ENCODE measurements around the gene ADARB1. TPM values are rescaled to one million over a fixed set of nuclear protein-coding genes. Genes with fewer than 3 reads are reported as not detected.

Gene ADARB1
- total and polyA plus RNA-seq, 3 experiments from 2014 or later: 11.8 to 29.5 (median 28.9) TPM

DNA sequence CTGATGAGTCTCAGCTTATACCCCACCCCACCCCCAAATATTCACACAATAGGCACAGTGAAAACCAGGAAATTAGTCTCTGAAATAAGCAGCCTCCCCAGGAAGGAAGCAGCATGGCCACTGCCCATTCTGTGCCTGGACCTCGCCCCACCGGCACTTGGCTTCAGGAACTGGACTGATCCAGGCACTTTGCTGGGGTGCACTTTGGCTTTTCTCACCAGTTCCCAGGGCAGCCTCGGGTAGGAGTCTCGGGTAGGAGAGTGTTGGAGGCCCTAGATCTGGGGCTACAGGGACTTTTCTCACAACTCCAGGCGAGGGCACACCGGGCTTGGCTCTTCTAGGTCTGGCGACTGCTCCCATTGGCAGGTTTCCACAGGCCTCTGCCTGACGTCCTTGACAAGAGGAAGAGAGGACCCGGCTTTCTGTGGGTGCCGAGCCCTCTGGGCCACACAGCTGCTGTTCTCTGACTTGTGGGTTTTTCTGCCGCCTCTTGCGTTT, 18.7 kb downstream of the ADARB1 start:
- no peak for DNase-seq
- H3K36me3 Mint-ChIP-seq: peaks cover 0 to 5% (median 1%) of the 10 kb centered on the region in 3 donors
- H3K9me3 ChIP-seq (ENCODE audit: low read length): no peaks in the 10 kb centered on the region
- CTCF ChIA-PET: no interaction called here
- peaks cover 41 to 77% (median 64%) of the 10 kb centered on the region in 3 donors for H3K4me1 Mint-ChIP-seq
- no peak overlapping the region for H3K27ac ChIP-seq (ENCODE audit: low read depth, low read length)
- H3K9me3 Mint-ChIP-seq: no peaks in the 10 kb centered on the region
- POLR2A ChIA-PET: no interaction called here
- H3K27ac Mint-ChIP-seq: peak overlapping the region in 2 of 8 donors; percentile 61 to 91
- no peak overlapping the region for H3K4me3 Mint-ChIP-seq
- H3K27me3 Mint-ChIP-seq: peaks cover 0 to 3% of the 10 kb centered on the region in 2 donors
- H3K27me3 ChIP-seq (ENCODE audit: insufficient read depth, low read length, poor library complexity, severe bottlenecking): no peaks in the 10 kb centered on the region
- no peak overlapping the region for H3K4me3 ChIP-seq (ENCODE audit: low read length)
- peaks cover 29% of the 10 kb centered on the region for H3K4me1 ChIP-seq (ENCODE audit: insufficient read depth, low read length)
- H3K36me3 ChIP-seq (ENCODE audit: insufficient read depth, low read length): no peaks in the 10 kb centered on the region

DNA sequence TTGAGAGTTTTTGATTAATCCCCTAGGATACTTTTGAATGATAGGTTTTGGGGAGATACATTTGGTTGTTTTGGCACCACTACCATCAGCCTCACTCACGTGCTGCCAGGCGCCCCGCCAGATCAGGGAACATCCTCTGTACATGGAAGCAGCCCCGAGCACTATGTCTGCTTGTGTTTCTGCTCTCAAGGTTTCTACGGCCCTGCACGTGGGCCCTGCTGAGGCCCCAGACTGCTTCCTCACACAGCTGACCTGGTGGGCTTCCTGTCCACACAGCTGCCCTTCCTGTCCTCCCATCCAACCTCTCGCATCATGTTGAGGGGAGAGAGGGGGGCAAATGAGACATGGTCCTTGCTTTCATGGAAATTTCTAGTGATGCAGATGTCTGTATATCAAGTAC, 20.0 kb downstream of the ADARB1 start:
- Mint-ChIP-seq H3K9me3 (no peaks in the 10 kb centered on the region), H3K27me3 (peaks cover 0 to 3% of the 10 kb centered on the region in 2 donors), H3K36me3 (peaks cover 0 to 9% (median 4%) of the 10 kb centered on the region in 3 donors), H3K4me3 (no peak overlapping the region), H3K27ac (peak overlapping the region in 1 of 8 donors; percentile 12), H3K4me1 (peaks cover 36 to 77% (median 62%) of the 10 kb centered on the region in 3 donors)
- H3K27me3 ChIP-seq (ENCODE audit: insufficient read depth, low read length, poor library complexity, severe bottlenecking): no peaks in the 10 kb centered on the region
- no peaks in the 10 kb centered on the region for H3K9me3 ChIP-seq (ENCODE audit: low read length)
- no peak overlapping the region for H3K4me3 ChIP-seq (ENCODE audit: low read length)
- H3K36me3 ChIP-seq (ENCODE audit: insufficient read depth, low read length): no peaks in the 10 kb centered on the region
- H3K27ac ChIP-seq (ENCODE audit: low read depth, low read length): no peak overlapping the region
- CTCF ChIA-PET: no interaction called here
- no peak for DNase-seq
- H3K4me1 ChIP-seq (ENCODE audit: insufficient read depth, low read length): peaks cover 17% of the 10 kb centered on the region
- POLR2A ChIA-PET: no interaction called here

DNA sequence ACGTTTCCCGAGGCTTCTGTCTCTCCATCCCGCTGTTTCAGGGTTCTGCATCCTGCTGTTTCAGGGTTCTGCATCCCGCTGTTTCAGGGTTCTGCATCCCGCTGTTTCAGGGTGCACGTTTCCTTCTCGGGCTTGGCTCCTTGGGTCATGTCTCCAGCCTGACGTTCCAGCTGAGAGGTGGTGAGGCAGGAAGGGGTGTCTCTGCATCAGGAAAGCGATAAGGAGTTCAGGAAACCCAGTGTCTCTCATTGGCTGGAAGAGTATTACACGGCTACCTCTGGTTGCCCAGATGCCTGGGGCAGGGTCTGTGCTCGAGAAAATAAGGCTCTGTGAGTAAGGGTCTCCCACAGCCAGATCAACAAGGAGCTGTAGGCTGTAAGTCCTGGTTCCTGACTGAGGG, 21.1 kb downstream of the ADARB1 start:
- Mint-ChIP-seq H3K4me1 (peaks cover 30 to 66% (median 51%) of the 10 kb centered on the region in 3 donors), H3K9me3 (no peaks in the 10 kb centered on the region), H3K27me3 (peaks cover 0 to 3% of the 10 kb centered on the region in 2 donors), H3K27ac (no peak overlapping the region), H3K4me3 (no peak overlapping the region), H3K36me3 (peaks cover 0 to 6% (median 4%) of the 10 kb centered on the region in 3 donors)
- Histone ChIP-seq H3K36me3 (ENCODE audit: insufficient read depth, low read length) (no peaks in the 10 kb centered on the region), H3K27ac (ENCODE audit: low read depth, low read length) (no peak overlapping the region), H3K27me3 (ENCODE audit: insufficient read depth, low read length, poor library complexity, severe bottlenecking) (no peaks in the 10 kb centered on the region), H3K4me1 (ENCODE audit: insufficient read depth, low read length) (peaks cover 17% of the 10 kb centered on the region), H3K9me3 (ENCODE audit: low read length) (no peaks in the 10 kb centered on the region), H3K4me3 (ENCODE audit: low read length) (no peak overlapping the region)
- DNase-seq: no peak
- POLR2A ChIA-PET: no interaction called here
- CTCF ChIA-PET: no interaction called here

DNA sequence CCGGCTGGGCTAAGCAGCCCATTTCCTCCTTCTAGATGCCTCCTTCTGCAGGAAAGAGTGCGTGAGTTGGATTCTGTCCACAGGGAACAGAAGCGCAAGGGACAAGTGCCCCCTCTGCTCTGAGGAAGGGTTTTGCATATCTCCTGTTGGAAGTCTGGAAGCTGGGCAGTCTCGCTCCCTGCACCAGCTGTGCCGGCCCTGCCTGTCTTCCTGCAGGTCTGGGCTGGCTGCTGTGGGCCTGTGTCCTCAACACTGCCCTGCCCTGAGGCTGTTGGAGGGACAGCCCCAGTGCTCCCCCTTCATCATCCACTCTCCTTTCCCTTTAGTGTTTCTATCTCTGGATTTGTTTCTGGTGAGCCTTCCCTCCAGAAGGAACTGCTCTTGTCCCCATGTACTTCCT, 21.8 kb downstream of the ADARB1 start:
- Mint-ChIP-seq H3K4me1 (peaks cover 26 to 59% (median 44%) of the 10 kb centered on the region in 3 donors), H3K27ac (peak overlapping the region in 2 of 8 donors; percentile 1 to 33), H3K9me3 (no peaks in the 10 kb centered on the region), H3K27me3 (peaks cover 0 to 3% of the 10 kb centered on the region in 2 donors), H3K4me3 (peak overlapping the region in 1 of 7 donors; percentile 82), H3K36me3 (peaks cover 0 to 6% (median 4%) of the 10 kb centered on the region in 3 donors)
- Histone ChIP-seq H3K9me3 (ENCODE audit: low read length) (no peaks in the 10 kb centered on the region), H3K36me3 (ENCODE audit: insufficient read depth, low read length) (no peaks in the 10 kb centered on the region), H3K27me3 (ENCODE audit: insufficient read depth, low read length, poor library complexity, severe bottlenecking) (no peaks in the 10 kb centered on the region), H3K4me1 (ENCODE audit: insufficient read depth, low read length) (peaks cover 17% of the 10 kb centered on the region), H3K4me3 (ENCODE audit: low read length) (no peak overlapping the region), H3K27ac (ENCODE audit: low read depth, low read length) (no peak overlapping the region)
- CTCF ChIA-PET: interaction anchor here (0.9 to 1.3 kb wide), 2 partner anchors 17 to 32 kb away, joined by 3 to 4 read pairs; no protein-coding TSS in a partner anchor
- POLR2A ChIA-PET: no interaction called here
- no peak for DNase-seq

DNA sequence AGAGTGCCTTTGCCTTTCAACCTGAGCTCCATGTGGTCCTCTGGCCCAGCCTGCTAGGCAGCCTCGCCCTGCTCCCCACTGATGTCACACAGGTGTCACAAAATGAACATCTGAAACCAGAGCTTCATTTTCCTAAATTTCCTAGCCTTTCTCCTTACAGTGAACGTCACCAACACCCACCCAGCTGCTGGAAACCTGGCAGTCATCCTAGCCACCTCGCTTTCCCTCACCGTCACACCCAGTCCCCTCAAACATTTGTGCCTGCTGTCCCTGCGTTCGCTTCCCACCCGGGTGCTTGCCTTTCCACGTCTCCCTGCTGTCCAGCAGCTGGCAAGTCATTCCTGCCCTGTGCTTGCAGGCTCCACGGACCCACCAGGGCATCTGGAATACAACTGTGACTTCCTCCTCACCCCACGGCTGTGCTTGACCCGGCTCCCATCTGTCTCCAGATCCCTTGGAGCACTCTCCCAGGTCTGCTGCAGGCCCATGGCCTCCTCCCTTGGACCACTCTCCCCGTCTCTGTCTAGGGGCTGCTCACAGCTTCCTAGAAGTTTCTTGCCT, 23.5 kb downstream of the ADARB1 start:
- H3K27me3 ChIP-seq (ENCODE audit: insufficient read depth, low read length, poor library complexity, severe bottlenecking): no peaks in the 10 kb centered on the region
- Mint-ChIP-seq H3K27ac (no peak overlapping the region), H3K9me3 (no peaks in the 10 kb centered on the region), H3K4me3 (no peak overlapping the region), H3K27me3 (peaks cover 0 to 3% of the 10 kb centered on the region in 2 donors), H3K36me3 (peaks cover 0 to 6% (median 4%) of the 10 kb centered on the region in 3 donors), H3K4me1 (peaks cover 30 to 59% (median 50%) of the 10 kb centered on the region in 3 donors)
- H3K9me3 ChIP-seq (ENCODE audit: low read length): no peaks in the 10 kb centered on the region
- DNase-seq: no peak
- ChIA-PET CTCF (interaction anchor here (1.0 to 1.3 kb wide), 3 partner anchors 21 to 30 kb away, joined by 3 to 4 read pairs (median 3); no protein-coding TSS in a partner anchor), POLR2A (no interaction called here)
- H3K4me1 ChIP-seq (ENCODE audit: insufficient read depth, low read length): peaks cover 21% of the 10 kb centered on the region
- no peak overlapping the region for H3K27ac ChIP-seq (ENCODE audit: low read depth, low read length)
- H3K36me3 ChIP-seq (ENCODE audit: insufficient read depth, low read length): no peaks in the 10 kb centered on the region
- no peak overlapping the region for H3K4me3 ChIP-seq (ENCODE audit: low read length)

DNA sequence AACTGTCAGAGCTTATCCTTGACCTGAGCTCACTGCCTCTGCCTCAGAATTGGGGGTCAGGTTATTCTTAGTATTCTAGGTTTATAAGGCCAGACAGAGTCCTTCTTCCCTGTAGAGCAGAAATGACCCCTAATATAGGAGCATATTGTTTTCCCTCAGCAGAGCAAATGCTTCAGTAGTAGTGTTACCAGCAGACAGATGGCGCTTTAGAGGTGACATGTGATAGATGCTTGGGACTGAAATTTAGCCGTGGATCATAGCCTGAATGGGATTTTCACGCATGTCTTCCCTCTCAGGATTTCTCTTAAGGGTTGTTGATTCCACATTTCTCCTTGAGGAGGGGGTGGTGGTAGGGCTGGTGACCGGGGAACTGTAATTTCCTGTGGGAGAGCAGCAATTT, 24.5 kb downstream of the ADARB1 start:
- H3K4me1 ChIP-seq (ENCODE audit: insufficient read depth, low read length): peaks cover 19% of the 10 kb centered on the region
- CTCF ChIA-PET: interaction anchor here (1.0 to 1.2 kb wide), 2 partner anchors 22 to 24 kb away, joined by 3 read pairs; no protein-coding TSS in a partner anchor
- H3K27ac Mint-ChIP-seq: peak overlapping the region in 2 of 8 donors; percentile 66 to 76

DNA sequence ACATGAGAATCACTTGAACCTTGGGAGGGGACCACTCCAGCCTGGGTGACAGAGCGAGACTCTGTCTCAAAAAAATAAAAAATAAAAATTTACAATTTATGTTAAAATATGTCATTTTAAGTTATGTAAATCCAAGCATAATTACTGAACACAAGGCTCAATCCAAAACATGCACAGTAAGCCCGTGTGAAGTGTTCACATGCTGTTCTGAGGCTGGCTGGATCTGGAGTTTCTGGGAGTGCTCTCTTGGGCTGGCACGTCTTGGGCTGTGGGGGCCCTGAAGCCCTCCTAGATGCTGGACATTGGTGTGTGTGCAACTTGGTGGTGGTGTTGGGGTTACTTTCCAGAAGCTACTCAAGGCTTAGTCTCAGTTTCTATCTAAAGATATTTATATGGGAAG, 25.2 kb downstream of the ADARB1 start:
- no peaks in the 10 kb centered on the region for H3K9me3 ChIP-seq (ENCODE audit: low read length)
- ChIA-PET CTCF (interaction anchor here (1.4 kb wide), 1 partner anchor 29 kb away, joined by 3 read pairs; no protein-coding TSS in a partner anchor), POLR2A (no interaction called here)
- no peak overlapping the region for H3K4me3 ChIP-seq (ENCODE audit: low read length)
- H3K4me1 ChIP-seq (ENCODE audit: insufficient read depth, low read length): peaks cover 21% of the 10 kb centered on the region
- Mint-ChIP-seq H3K27me3 (peaks cover 0 to 3% of the 10 kb centered on the region in 2 donors), H3K36me3 (peaks cover 0 to 9% (median 4%) of the 10 kb centered on the region in 3 donors), H3K4me3 (no peak overlapping the region), H3K4me1 (peaks cover 31 to 61% (median 51%) of the 10 kb centered on the region in 3 donors), H3K9me3 (no peaks in the 10 kb centered on the region), H3K27ac (no peak overlapping the region)
- H3K27me3 ChIP-seq (ENCODE audit: insufficient read depth, low read length, poor library complexity, severe bottlenecking): no peaks in the 10 kb centered on the region
- no peak for DNase-seq
- no peaks in the 10 kb centered on the region for H3K36me3 ChIP-seq (ENCODE audit: insufficient read depth, low read length)
- H3K27ac ChIP-seq (ENCODE audit: low read depth, low read length): no peak overlapping the region

More for the DNA sequence above, 24.5 kb downstream of the ADARB1 start:
- Histone ChIP-seq H3K4me3 (ENCODE audit: low read length) (no peak overlapping the region), H3K9me3 (ENCODE audit: low read length) (no peaks in the 10 kb centered on the region), H3K36me3 (ENCODE audit: insufficient read depth, low read length) (no peaks in the 10 kb centered on the region), H3K27ac (ENCODE audit: low read depth, low read length) (no peak overlapping the region), H3K27me3 (ENCODE audit: insufficient read depth, low read length, poor library complexity, severe bottlenecking) (no peaks in the 10 kb centered on the region)
- H3K36me3 Mint-ChIP-seq: peaks cover 0 to 6% (median 4%) of the 10 kb centered on the region in 3 donors
- H3K4me1 Mint-ChIP-seq: peaks cover 29 to 61% (median 49%) of the 10 kb centered on the region in 3 donors
- H3K9me3 Mint-ChIP-seq: no peaks in the 10 kb centered on the region
- peaks cover 0 to 3% of the 10 kb centered on the region in 2 donors for H3K27me3 Mint-ChIP-seq
- POLR2A ChIA-PET: interaction anchor here (0.6 kb wide), 1 partner anchor 100 kb away, joined by 3 read pairs; no protein-coding TSS in a partner anchor
- DNase-seq: no peak
- peak overlapping the region in 1 of 7 donors; percentile 56 for H3K4me3 Mint-ChIP-seq

DNA sequence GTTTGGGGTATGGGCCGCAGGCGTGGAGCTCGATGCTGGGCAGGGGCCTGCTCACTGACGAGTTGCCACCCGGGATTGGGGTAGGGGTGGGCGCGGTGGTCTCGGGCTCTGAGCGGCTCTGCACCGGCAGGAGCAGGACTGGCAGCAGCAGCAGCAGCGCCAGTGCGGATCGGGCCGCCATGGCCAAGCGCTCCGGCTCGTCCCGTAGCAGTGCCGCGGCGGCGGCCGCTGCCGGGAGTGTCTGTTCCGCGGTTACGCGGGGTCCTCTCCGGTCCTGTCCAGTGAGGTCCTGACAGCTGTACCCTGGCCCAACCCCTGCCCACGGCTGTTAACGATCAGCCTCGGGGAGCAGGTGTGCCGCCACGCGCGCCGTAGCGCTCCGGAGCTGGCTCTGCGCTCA, 26.5 kb downstream of the ADARB1 start:
- Mint-ChIP-seq H3K36me3 (peaks cover 0 to 9% (median 4%) of the 10 kb centered on the region in 3 donors), H3K27ac (no peak overlapping the region), H3K9me3 (no peaks in the 10 kb centered on the region), H3K4me3 (no peak overlapping the region), H3K4me1 (peaks cover 39 to 68% (median 61%) of the 10 kb centered on the region in 3 donors), H3K27me3 (peaks cover 0 to 3% of the 10 kb centered on the region in 2 donors)
- Histone ChIP-seq H3K27me3 (ENCODE audit: insufficient read depth, low read length, poor library complexity, severe bottlenecking) (no peaks in the 10 kb centered on the region), H3K36me3 (ENCODE audit: insufficient read depth, low read length) (no peaks in the 10 kb centered on the region), H3K27ac (ENCODE audit: low read depth, low read length) (no peak overlapping the region), H3K9me3 (ENCODE audit: low read length) (no peaks in the 10 kb centered on the region), H3K4me3 (ENCODE audit: low read length) (no peak overlapping the region), H3K4me1 (ENCODE audit: insufficient read depth, low read length) (peaks cover 25% of the 10 kb centered on the region)
- DNase-seq: no peak
- POLR2A ChIA-PET: no interaction called here
- CTCF ChIA-PET: interaction anchor here (1.0 to 1.1 kb wide), 2 partner anchors 27 to 46 kb away, joined by 3 to 4 read pairs; no protein-coding TSS in a partner anchor

Measured in CD8-positive, alpha-beta memory T cell (primary cell).